ENCODE results near the gene NUBP2.

Gene NUBP2

DNA sequence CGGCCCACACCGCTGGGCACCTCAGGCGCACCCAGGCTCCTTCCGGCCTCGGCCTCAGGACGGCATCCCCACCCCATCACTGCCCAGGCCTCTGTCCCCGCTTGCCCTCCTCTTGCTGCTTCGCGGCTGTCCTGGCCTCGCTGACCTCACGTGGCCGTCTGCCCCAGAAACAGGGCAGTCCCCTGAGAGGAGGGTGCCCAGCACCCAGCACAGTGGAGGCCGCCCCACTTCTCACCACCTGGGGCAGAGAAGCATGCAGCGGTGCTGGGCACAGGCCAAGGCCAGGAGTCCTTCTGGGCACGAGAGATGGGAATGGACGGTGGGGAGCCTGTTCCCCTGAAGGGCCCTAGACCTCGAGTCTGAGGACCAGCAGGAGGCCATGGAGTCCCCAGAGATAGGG lies 35.0 kb downstream of the NUBP2 start:
- TF ChIP-seq FOXP2 (optimal IDR thresholded peaks at IDR 0.05; ENCODE audit: borderline replicate concordance, extremely low read depth, extremely low read length, insufficient read depth): no peak
- no peak for TF ChIP-seq POLR2AphosphoS5 (IDR thresholded peaks at IDR 0.05; ENCODE audit: low read depth, low read length)
- TF ChIP-seq, protein P1, sequence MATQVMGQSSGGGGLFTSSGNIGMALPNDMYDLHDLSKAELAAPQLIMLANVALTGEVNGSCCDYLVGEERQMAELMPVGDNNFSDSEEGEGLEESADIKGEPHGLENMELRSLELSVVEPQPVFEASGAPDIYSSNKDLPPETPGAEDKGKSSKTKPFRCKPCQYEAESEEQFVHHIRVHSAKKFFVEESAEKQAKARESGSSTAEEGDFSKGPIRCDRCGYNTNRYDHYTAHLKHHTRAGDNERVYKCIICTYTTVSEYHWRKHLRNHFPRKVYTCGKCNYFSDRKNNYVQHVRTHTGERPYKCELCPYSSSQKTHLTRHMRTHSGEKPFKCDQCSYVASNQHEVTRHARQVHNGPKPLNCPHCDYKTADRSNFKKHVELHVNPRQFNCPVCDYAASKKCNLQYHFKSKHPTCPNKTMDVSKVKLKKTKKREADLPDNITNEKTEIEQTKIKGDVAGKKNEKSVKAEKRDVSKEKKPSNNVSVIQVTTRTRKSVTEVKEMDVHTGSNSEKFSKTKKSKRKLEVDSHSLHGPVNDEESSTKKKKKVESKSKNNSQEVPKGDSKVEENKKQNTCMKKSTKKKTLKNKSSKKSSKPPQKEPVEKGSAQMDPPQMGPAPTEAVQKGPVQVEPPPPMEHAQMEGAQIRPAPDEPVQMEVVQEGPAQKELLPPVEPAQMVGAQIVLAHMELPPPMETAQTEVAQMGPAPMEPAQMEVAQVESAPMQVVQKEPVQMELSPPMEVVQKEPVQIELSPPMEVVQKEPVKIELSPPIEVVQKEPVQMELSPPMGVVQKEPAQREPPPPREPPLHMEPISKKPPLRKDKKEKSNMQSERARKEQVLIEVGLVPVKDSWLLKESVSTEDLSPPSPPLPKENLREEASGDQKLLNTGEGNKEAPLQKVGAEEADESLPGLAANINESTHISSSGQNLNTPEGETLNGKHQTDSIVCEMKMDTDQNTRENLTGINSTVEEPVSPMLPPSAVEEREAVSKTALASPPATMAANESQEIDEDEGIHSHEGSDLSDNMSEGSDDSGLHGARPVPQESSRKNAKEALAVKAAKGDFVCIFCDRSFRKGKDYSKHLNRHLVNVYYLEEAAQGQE (IDR thresholded peaks at IDR 0.05; ENCODE audit: insufficient read depth in 1 of 2, low read depth in 2 of 2, low read length in 2 of 2): no peak
- no peak for TF ChIP-seq SIN3A (IDR thresholded peaks at IDR 0.05; ENCODE audit: borderline replicate concordance, insufficient read depth, low read length)
- no peak for TF ChIP-seq TAF1 (IDR thresholded peaks at IDR 0.05; ENCODE audit: borderline replicate concordance, insufficient read depth, low read length)

DNA sequence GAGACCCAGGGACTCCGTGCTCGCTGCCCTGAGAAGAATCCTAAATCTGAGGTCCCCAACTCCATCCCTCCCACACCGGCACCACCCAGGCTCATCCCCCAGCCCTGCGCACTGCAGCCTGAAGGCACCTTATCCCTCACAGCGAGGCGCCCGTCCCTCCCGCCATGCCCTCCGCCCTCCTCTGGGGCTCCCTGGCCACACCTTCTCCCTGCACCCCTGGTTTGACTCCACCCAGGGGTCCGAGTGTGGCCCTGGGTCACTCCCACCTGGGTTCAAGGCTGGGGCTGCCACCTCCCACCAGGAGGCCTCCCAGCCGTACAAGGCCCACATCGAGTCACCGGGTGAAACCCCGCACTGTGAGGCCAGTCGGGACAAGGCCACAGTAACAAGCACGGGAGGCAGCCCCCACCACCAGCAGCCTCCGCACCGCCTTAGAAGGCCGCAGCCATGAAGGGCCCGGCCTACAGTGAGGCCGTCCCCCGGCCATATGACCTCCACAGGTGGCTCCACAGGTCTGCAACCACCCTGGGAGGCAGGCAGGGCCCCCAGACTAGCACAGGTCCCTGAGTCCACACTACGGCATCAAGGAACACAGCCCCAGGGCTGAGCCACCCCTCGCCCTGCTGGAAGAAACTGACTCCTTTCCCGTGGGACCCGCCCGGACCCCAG lies 35.6 kb downstream of the NUBP2 start:
- TF ChIP-seq SIN3A (IDR thresholded peaks at IDR 0.05; ENCODE audit: borderline replicate concordance, insufficient read depth, low read length) (no peak), FOXP2 (optimal IDR thresholded peaks at IDR 0.05; ENCODE audit: borderline replicate concordance, extremely low read depth, extremely low read length, insufficient read depth) (no peak), TAF1 (IDR thresholded peaks at IDR 0.05; ENCODE audit: borderline replicate concordance, insufficient read depth, low read length) (no peak), POLR2AphosphoS5 (IDR thresholded peaks at IDR 0.05; ENCODE audit: low read depth, low read length) (no peak)
- TF ChIP-seq, protein P1 (IDR thresholded peaks at IDR 0.05; ENCODE audit: insufficient read depth in 1 of 2, low read depth in 2 of 2, low read length in 2 of 2): no peak

DNA sequence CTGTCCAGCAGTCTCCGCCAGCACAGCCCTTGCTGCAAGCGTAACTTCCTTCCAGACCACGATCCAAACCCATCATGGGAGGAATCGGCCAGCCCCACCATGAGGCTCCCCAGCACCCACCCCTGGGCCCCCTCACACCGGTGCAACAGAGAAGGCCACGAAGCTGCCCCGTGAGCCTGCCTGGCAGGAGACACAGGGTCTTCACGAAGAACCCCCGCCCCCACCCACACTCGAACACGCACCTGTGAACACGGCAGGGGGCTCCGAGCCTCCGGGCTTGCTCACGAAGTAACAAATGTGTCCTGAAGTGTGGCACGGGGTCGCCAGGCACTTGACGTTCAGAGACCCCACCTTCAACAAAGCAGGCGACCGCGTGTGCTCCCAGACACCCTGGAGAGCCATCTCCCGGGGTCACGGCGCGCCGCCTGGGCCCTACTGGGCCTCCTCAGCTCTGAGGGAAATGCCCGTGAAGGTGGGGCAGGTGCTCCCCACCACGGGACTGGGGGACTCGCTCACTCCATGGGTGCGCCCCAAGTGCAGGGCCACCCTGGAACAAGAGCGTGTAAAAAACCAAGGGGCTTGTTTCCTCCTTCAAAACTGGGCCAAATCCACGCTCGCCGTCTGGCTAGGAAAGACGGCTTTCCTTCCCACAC lies 36.2 kb downstream of the NUBP2 start:
- TF ChIP-seq TAF1 (IDR thresholded peaks at IDR 0.05; ENCODE audit: borderline replicate concordance, insufficient read depth, low read length): no peak
- no peak for TF ChIP-seq POLR2AphosphoS5 (IDR thresholded peaks at IDR 0.05; ENCODE audit: low read depth, low read length)
- TF ChIP-seq FOXP2 (optimal IDR thresholded peaks at IDR 0.05; ENCODE audit: borderline replicate concordance, extremely low read depth, extremely low read length, insufficient read depth): no peak
- TF ChIP-seq, protein P1 (IDR thresholded peaks at IDR 0.05; ENCODE audit: insufficient read depth in 1 of 2, low read depth in 2 of 2, low read length in 2 of 2): no peak
- no peak for TF ChIP-seq SIN3A (IDR thresholded peaks at IDR 0.05; ENCODE audit: borderline replicate concordance, insufficient read depth, low read length)

DNA sequence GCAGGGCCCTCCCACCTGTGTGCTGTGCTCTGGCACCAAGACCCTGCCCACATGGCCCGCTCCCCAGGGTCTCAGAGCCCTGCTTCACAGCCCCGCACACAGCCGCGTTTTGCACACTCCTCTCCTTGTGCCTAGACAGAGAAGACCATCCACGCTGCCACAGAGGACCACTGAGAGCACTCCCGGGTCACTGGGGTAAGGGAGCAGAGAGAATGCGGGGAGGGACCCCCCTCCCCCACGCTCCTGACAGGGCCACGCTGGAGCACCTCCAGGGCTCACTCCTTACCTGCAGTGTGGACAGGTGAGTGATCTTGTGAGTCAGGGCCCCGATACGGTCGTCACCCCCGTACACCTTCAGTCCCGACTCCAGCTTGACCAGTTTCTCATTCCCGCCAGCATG lies 36.9 kb downstream of the NUBP2 start:
- TF ChIP-seq POLR2AphosphoS5 (IDR thresholded peaks at IDR 0.05; ENCODE audit: low read depth, low read length) (no peak), SIN3A (IDR thresholded peaks at IDR 0.05; ENCODE audit: borderline replicate concordance, insufficient read depth, low read length) (no peak), TAF1 (IDR thresholded peaks at IDR 0.05; ENCODE audit: borderline replicate concordance, insufficient read depth, low read length) (no peak), FOXP2 (optimal IDR thresholded peaks at IDR 0.05; ENCODE audit: borderline replicate concordance, extremely low read depth, extremely low read length, insufficient read depth) (no peak)
- TF ChIP-seq, protein P1 (IDR thresholded peaks at IDR 0.05; ENCODE audit: insufficient read depth in 1 of 2, low read depth in 2 of 2, low read length in 2 of 2): no peak

Data from PFSK-1 (cell line).